Gastrocnemius medialis (tissue), 4 donors: ENCODE results near the gene ZNF443.

Experiments
- POLR2A ChIP-seq, 2 donors: fragments of 450-650 bp; IDR thresholded peaks; one replicate each; pipeline ENCODE4 v1.6.1; 2017; ENCODE audit warnings: antibody characterized with exemption in 2 of 2, mild to moderate bottlenecking in 2 of 2, moderate library complexity in 2 of 2
- TF ChIP-seq, protein P1 (sequence below), 5 experiments: fragments of 450-650 bp in 3 of 5; fragments of 200-600 bp in 2 of 5; sonication (generic) in 2 of 5; IDR thresholded peaks in 4 of 5; conservative IDR thresholded peaks in 1 of 5; 1 replicate in 4 of 5; 2 replicates in 1 of 5; pipeline ENCODE4 v1.5.1; 2016 to 2019; ENCODE audit warnings: antibody characterized with exemption in 5 of 5, mild to moderate bottlenecking in 3 of 5, moderate library complexity in 3 of 5

DNA sequence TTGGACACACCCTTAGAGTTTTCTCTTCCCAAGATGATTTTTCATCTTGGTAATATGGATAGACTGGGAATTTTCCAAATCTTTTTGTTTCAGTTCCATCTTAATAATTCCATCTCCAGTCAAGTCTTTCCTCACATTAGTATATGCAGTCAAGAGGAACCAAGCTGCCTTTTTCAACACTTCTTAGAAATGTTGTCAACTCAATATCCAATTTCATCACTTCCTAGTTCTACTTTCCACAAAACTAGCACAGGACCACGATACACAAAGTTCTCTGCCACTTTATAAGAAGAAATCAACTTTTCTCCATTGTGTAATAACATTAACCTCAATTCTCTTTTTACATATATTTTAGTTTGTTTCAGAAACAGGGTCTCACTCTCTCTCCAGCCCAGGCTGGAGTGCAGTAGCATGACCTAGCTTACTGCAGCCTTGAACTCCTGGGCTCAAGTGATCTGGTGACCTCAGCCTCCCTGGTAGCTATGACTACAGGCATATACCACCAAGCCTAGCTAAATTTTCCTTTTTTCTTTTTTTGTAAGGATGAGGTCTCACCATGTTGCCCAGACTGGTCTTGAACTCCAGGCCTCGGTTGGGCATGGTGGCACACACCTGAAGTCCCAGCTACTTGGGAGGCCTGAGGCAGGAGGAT is 15.5 kb downstream of the ZNF443 start:
- TF ChIP-seq, protein P1, sequence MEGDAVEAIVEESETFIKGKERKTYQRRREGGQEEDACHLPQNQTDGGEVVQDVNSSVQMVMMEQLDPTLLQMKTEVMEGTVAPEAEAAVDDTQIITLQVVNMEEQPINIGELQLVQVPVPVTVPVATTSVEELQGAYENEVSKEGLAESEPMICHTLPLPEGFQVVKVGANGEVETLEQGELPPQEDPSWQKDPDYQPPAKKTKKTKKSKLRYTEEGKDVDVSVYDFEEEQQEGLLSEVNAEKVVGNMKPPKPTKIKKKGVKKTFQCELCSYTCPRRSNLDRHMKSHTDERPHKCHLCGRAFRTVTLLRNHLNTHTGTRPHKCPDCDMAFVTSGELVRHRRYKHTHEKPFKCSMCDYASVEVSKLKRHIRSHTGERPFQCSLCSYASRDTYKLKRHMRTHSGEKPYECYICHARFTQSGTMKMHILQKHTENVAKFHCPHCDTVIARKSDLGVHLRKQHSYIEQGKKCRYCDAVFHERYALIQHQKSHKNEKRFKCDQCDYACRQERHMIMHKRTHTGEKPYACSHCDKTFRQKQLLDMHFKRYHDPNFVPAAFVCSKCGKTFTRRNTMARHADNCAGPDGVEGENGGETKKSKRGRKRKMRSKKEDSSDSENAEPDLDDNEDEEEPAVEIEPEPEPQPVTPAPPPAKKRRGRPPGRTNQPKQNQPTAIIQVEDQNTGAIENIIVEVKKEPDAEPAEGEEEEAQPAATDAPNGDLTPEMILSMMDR (IDR thresholded peaks at IDR 0.05 in 4 of 5, conservative IDR thresholded peaks at IDR 0.05 in 1 of 5): no peak
- TF ChIP-seq POLR2A (IDR thresholded peaks at IDR 0.05): no peak
